ENCODE measurements around the gene NDUFB3.
"Not testable (repeated sequence)": the region's sequence is repeated elsewhere in the genome, so short reads cannot be mapped to it uniquely, and the experiment has no call there.

Gene NDUFB3

DNA sequence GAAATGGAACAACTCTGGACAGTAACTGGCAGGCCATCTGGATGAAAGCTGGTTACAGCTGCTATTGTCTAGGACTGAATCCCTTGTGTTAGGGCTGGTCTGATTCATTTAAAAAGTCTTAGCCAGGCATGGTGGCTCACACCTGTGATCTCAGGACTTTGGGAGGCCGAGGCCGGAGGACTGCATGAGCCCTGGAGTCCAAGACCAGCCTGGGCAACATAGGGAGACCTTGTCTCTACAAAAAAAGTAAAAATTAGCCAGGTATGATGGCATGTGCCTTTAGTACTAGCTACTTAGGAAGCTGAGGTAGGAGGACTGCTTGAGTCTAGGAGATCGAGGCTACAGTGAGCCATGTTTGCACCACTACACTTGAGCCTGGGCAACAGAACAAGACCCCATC lies 28.7 kb downstream of the NDUFB3 start:
- no peak for DNase-seq

DNA sequence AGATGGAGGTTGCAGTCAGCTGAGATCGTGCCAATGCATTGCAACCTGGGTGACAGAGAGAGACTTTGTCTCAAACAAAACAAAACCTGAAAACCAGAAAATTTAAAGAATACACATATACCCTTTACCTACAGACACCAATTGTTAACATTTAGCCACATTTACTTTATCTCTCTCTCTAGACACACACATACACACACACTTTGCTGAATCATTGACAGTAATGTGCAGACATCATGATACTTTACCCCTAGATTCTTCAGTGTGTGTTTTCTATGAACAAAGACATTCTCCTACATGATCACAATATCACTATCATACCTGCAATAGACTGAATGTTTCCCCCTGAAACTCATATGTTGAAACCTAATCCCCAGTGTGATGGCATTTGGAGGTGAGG lies 34.0 kb downstream of the NDUFB3 start:
- DNase-seq = no peak

DNA sequence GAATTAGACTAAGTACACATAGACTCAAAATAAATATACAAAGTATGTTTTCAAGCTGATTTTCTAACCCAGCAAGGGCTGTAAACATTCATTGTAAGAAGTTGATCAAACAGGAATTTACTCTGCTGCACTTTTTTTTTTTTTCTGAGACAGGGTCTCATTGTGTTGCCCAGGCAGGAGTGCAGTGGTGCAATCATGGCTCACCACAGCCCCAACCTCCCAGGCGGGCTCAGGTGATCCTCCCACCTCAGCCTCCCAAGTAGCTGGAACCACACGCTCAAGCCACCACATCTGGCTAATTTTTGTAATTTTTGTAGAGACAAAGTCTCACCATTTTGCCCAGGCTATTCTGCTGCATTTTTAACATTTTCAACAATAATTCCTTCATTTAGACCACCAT lies 35.8 kb downstream of the NDUFB3 start:
- no peak for DNase-seq

DNA sequence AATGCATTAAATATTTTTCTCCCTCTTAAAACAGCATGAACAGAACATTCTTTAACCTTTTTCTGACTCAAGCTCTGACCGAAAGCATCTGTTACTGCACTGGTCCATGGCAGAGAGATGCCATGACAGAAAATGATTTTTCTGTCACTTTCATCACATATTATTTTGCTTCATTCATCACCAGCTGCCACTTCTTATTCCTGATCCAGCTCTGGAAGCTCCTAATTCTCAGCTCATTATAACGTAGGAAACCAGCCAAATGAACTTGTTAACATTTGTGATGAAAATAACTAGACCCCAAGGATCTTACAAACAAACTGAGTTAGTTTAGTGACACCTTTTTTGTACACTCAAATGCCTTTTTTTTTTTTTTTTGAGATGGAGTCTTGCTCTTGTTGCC lies 36.5 kb downstream of the NDUFB3 start:
- no peak for DNase-seq

DNA sequence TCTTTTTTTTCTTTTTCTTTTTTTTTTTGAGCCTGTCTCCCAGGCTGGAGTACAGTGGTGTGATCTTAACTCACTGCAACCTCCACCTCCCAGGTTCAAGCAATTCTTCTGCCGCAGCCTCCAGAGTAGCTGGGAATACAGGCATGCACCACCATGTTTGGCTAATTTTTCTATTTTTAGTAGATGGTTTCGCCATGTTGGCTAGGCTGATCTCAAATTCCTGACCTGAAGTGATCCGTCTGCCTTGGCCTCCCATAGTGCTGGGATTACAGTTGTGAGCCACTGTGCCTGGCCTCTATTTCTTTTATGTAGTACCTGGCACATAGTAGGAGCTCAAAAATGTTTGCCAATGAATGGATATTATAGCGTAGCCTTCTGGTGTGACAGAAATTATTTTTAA lies 37.4 kb downstream of the NDUFB3 start:
- no peak for DNase-seq

DNA sequence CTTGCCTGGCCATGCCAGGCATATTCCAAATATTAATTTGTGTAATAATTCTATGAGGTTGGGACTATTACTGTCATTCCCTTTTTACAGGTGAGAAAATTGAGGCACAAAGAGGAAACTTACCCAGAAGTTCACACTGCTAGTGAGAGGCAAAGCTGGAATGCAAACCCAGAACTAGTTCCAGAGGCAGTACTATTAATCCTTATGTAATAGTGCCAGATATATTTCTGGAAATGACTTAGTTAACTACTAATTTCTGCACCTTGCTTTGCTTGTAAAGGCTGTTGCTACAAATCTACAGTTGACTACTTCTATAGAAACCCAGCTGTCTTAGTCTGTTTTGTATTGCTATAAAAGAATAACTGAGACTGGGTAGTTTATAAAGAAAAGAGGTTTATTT lies 38.8 kb downstream of the NDUFB3 start:
- no peak for DNase-seq

DNA sequence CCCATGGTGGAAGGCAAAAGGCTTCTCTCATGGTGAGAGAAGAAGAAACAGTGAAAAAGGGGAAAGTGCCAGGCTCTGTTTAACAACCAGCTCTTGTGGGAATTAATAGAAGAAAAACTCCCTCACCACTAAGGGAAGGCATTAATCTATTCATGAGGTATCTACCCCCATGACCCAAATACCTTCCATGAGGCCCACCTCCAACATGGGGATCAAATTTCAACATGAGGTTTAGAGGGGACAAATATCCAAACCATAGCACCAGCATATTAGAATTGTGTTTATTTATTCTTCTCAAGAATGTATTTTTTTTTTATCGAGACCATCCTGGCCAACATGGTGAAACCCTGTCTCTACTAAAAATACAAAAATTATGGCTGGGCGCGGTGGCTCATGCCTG lies 39.3 kb downstream of the NDUFB3 start:
- DNase-seq = no peak

- no peak for DNase-seq
Observed at GRCh38 chr2:201114350-201114749, 42.5 kb downstream of the NDUFB3 start.

GRCh38 chr2:201114846-201115245 lies 43.0 kb downstream of the NDUFB3 start:
- no peak for DNase-seq

GRCh38 chr2:201116115-201116958 lies 44.5 kb downstream of the NDUFB3 start, which contains the start of gene CFLAR:
CFLAR (plus strand) TSS chr2:201116164; CDS start chr2:201129866, 13,702 bp downstream.
- DNase-seq = peak; percentile 76

DNA sequence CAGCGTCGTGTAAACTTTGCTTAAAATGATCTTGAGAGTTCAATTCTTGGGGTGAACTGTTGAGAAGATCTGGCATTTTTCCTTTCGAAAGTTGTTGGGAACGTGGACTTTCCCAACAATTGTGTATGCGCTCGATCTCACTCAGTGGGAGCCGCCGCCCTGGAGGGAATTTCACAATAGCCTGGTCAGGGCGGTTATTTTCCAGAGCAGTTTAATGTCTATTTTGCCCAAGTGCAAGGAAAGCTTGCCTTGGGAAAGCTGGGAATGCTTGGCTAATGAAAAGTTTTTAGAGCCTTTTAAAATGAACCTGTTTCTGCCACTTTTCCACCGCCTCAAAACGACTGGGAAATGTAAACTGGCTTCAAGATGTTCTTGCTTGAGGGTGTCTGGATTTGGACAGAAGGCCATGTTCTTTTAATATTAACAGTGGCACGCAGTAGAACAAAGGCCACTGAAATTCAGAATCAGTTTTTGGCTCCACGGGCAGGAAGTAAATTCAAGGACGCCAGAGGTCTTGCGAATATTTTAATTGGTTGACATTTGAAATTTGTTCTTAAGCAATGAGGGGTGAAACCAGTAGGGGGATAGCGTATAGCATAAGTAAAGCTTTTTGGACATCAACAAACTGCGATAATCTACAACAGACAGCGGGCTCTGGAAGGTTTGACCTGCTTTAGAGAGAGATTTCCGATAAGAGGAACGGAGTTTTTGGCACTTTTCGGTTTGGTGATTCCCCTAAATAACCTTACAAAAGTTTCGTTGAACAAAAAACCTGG lies 45.3 kb downstream of the NDUFB3 start:
- no peak for DNase-seq

GRCh38 chr2:201117735-201118094 lies 45.9 kb downstream of the NDUFB3 start:
- not testable (repeated sequence) for DNase-seq

- DNase-seq = no peak
Observed at GRCh38 chr2:201118121-201118960, 46.5 kb downstream of the NDUFB3 start.

- no peak for DNase-seq
Observed at GRCh38 chr2:201118961-201119854, 47.4 kb downstream of the NDUFB3 start.

DNA sequence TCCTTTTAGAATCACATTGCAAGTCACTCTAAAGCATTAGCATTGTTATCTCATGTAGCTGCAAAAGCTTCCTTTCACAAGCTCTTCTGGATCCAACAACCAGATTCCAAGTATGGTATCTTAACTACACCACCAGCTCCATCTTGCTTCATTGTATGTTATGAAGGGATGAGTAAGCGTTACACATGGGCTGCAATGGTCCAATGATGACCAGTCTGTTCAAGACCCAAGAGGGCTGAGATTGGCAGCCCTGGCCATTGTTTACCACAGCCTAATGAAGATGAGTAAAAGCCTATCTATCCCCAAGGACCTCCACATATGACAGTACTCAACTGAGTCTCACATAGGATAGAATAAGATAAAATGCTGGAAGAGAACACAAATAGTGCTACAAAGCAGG lies 50.5 kb downstream of the NDUFB3 start:
- no peak for DNase-seq

DNA sequence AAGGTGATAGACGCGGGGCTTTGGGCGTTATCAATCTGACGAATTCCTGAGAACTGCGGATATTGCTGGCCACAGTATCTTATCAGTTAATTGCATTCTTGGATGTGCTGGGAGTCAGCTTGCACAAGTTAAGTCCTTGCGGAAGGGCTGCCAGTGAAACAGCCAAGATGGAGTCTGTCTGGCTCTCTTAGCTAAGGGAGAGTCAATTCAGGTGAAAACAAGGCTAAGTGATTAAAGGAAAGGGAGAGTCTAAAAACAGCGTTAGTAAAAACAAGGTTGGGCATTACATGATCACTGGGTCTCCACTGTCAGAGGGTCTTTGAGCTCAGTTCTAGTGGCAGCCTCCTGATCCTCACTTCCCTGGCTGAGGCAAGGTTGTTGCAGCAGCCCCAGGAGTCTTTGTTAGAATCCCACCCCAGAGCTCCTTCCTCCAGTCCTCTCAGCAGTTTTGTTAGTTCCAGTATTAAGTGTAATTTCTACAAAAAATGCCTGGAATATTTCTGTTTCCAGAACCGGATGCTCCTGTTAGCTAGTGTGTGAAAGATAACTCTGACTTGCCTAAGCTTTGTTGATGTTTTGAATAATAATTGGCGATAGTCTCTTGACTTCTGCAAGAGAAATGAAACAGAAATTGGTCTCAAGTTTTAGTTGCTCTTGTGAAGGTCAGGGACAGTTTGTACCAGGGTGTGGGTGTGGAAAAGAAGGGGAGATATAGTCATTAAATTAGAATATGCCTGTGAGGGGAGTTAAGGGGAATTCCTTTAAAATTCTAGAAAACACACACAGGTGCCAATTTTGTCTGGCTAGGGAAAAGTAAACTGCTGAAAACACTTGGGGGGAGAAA lies 54.7 kb downstream of the NDUFB3 start:
- no peak for DNase-seq

- no peak for DNase-seq
Observed at GRCh38 chr2:201127152-201127511, 55.3 kb downstream of the NDUFB3 start.

- no peak for DNase-seq
Observed at GRCh38 chr2:201127570-201127969, 55.8 kb downstream of the NDUFB3 start.

- no peak for DNase-seq
Observed at GRCh38 chr2:201128033-201128432, 56.2 kb downstream of the NDUFB3 start.

- DNase-seq = no peak
Observed at GRCh38 chr2:201128933-201129505, 57.2 kb downstream of the NDUFB3 start.
